Measurements from ENCODE around the gene CALHM6. TPM values are rescaled to one million over a fixed set of nuclear protein-coding genes. Genes with fewer than 3 reads are reported as not detected.

The CALHM6 gene
- total RNA-seq, 1 experiment from 2014 or later = 0.44 TPM

GRCh38 chr6:116412270-116412669 lies 48.9 kb upstream of the CALHM6 start (continued):
- TF ChIP-seq, protein P1, sequence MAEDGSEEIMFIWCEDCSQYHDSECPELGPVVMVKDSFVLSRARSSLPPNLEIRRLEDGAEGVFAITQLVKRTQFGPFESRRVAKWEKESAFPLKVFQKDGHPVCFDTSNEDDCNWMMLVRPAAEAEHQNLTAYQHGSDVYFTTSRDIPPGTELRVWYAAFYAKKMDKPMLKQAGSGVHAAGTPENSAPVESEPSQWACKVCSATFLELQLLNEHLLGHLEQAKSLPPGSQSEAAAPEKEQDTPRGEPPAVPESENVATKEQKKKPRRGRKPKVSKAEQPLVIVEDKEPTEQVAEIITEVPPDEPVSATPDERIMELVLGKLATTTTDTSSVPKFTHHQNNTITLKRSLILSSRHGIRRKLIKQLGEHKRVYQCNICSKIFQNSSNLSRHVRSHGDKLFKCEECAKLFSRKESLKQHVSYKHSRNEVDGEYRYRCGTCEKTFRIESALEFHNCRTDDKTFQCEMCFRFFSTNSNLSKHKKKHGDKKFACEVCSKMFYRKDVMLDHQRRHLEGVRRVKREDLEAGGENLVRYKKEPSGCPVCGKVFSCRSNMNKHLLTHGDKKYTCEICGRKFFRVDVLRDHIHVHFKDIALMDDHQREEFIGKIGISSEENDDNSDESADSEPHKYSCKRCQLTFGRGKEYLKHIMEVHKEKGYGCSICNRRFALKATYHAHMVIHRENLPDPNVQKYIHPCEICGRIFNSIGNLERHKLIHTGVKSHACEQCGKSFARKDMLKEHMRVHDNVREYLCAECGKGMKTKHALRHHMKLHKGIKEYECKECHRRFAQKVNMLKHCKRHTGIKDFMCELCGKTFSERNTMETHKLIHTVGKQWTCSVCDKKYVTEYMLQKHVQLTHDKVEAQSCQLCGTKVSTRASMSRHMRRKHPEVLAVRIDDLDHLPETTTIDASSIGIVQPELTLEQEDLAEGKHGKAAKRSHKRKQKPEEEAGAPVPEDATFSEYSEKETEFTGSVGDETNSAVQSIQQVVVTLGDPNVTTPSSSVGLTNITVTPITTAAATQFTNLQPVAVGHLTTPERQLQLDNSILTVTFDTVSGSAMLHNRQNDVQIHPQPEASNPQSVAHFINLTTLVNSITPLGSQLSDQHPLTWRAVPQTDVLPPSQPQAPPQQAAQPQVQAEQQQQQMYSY (CRISPR knock-in tag; IDR thresholded peaks at IDR 0.05) = no peak

GRCh38 chr6:116413357-116413756 lies 47.8 kb upstream of the CALHM6 start:
- ATAC-seq (no peak), DNase-seq (ENCODE audit: low spot score) (no peak)
- no peak overlapping the region for H3K4me3 Mint-ChIP-seq
- CTCF ChIA-PET = interaction anchor here (1.8 kb wide), 1 partner anchor 125 kb away, joined by 3 read pairs; no protein-coding TSS in a partner anchor
- H3K27me3 Mint-ChIP-seq (ENCODE audit: low read depth) = no peaks in the 10 kb centered on the region
- H3K27ac Mint-ChIP-seq = no peak overlapping the region
- peaks cover 13% of the 10 kb centered on the region for H3K36me3 Mint-ChIP-seq
- peaks cover under 1% of the 10 kb centered on the region; the same call in 1 of the 2 replicates for H3K9me3 Mint-ChIP-seq
- H3K4me1 Mint-ChIP-seq = peaks cover 41% of the 10 kb centered on the region
- TF ChIP-seq SP1 (CRISPR knock-in tag; conservative IDR thresholded peaks at IDR 0.05) (no peak), TP53 (CRISPR knock-in tag; IDR thresholded peaks at IDR 0.05) (no peak), GRHL2 (CRISPR knock-in tag; IDR thresholded peaks at IDR 0.05; ENCODE audit: insufficient replicate concordance, severe bottlenecking) (no peak)
- POLR2A ChIA-PET = no interaction called here

DNA sequence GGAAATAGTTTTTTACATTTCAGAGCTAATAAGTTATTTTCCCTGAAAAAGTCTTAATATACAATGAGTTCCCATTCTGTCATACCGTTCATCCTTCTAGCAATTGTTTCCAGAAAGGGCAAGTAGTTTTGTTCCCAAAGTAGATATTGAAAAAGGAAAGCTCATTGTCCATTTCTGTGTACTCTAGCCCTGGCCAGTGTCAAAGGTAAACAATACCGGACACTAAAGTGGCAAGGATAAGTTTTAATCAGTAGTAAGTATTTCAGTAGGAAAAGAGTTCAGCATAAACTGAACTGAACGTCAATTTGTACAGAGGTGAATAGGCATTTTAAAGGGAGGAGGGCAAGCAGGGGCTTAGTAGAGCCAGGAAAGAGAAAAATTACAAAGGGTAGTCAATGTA lies 43.5 kb upstream of the CALHM6 start:
- TF ChIP-seq GABPB1 (CRISPR knock-in tag; IDR thresholded peaks at IDR 0.05) (no peak), SOX15 (CRISPR knock-in tag; IDR thresholded peaks at IDR 0.05) (no peak), SMAD4 (CRISPR knock-in tag; IDR thresholded peaks at IDR 0.05) (no peak), TEAD4 (CRISPR knock-in tag; IDR thresholded peaks at IDR 0.05) (no peak), ARID4B (CRISPR knock-in tag; IDR thresholded peaks at IDR 0.05; ENCODE audit: borderline replicate concordance) (no peak), CBFB (CRISPR knock-in tag; IDR thresholded peaks at IDR 0.05; ENCODE audit: low read depth) (no peak), RELA (CRISPR knock-in tag; IDR thresholded peaks at IDR 0.05; ENCODE audit: borderline replicate concordance) (no peak), HMGXB4 (CRISPR knock-in tag; IDR thresholded peaks at IDR 0.05) (no peak), ZNF219 (CRISPR knock-in tag; IDR thresholded peaks at IDR 0.05; ENCODE audit: borderline replicate concordance) (no peak), TP53 (CRISPR knock-in tag; IDR thresholded peaks at IDR 0.05) (no peak), ZNF423 (CRISPR knock-in tag; IDR thresholded peaks at IDR 0.05) (no peak)
- TF ChIP-seq, protein P2, sequence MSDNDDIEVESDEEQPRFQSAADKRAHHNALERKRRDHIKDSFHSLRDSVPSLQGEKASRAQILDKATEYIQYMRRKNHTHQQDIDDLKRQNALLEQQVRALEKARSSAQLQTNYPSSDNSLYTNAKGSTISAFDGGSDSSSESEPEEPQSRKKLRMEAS (CRISPR knock-in tag; IDR thresholded peaks at IDR 0.05) = no peak
- ATAC-seq (no peak), DNase-seq (ENCODE audit: low spot score) (no peak)
- POLR2A ChIA-PET = no interaction called here
- Mint-ChIP-seq H3K4me3 (no peak overlapping the region), H3K27ac (peak overlapping the region; percentile 9; the same call in 1 of the 2 replicates), H3K27me3 (ENCODE audit: low read depth) (no peaks in the 10 kb centered on the region), H3K9me3 (peaks cover 5% of the 10 kb centered on the region), H3K4me1 (peaks cover 36% of the 10 kb centered on the region), H3K36me3 (peaks cover 7% of the 10 kb centered on the region)
- CTCF ChIA-PET = no interaction called here
